Astrocyte (in vitro differentiated cells and primary cell): ENCODE measurements around the gene JUN. TPM values are rescaled to one million over a fixed set of nuclear protein-coding genes. Genes with fewer than 3 reads are reported as not detected.

Experiments used
- DNase-seq: peaks from one replicate; pipeline ENCODE4 v3.0.0-alpha.2; 2010; ENCODE audit warnings: low read depth
- FAIRE-seq: peaks from 2 replicates; lab custom pipeline; 2011; peaks lifted over from hg19 to GRCh38; lab: Jason Lieb, UNC
- H2AFZ ChIP-seq: 2 replicates; pipeline ENCODE4 v1.6.0; 2012; ENCODE audit warnings: low read depth, low read length, inconsistent platforms
- H3K27ac ChIP-seq: 2 replicates; pipeline ENCODE4 v1.5.1; 2011; ENCODE audit warnings: low read depth, low read length, inconsistent platforms
- H3K27me3 ChIP-seq: 2 replicates; pipeline ENCODE4 v1.6.0; 2011; ENCODE audit warnings: low read length, inconsistent platforms; ENCODE audit not compliant: insufficient read depth
- H3K36me3 ChIP-seq: 2 replicates; pipeline ENCODE4 v1.5.1; 2011; ENCODE audit warnings: low read length, inconsistent platforms; ENCODE audit not compliant: insufficient read depth
- H3K4me1 ChIP-seq: 2 replicates; pipeline ENCODE4 v1.5.1; 2011; ENCODE audit warnings: low read length, inconsistent platforms; ENCODE audit not compliant: insufficient read depth
- H3K4me2 ChIP-seq: 2 replicates; pipeline ENCODE4 v1.6.0; 2012; ENCODE audit warnings: low read length, inconsistent platforms
- H3K4me3 ChIP-seq: 2 replicates; pipeline ENCODE4 v1.5.1; 2011; ENCODE audit warnings: low read depth, mild to moderate bottlenecking, low read length, inconsistent platforms; ENCODE audit not compliant: insufficient read depth
- H3K79me2 ChIP-seq: 2 replicates; pipeline ENCODE4 v1.6.0; 2012; ENCODE audit warnings: mild to moderate bottlenecking, low read length, inconsistent platforms; ENCODE audit not compliant: insufficient read depth
- H3K9ac ChIP-seq: 2 replicates; pipeline ENCODE4 v1.6.0; 2012; ENCODE audit warnings: mild to moderate bottlenecking, low read length, inconsistent platforms
- H3K9me3 ChIP-seq: 2 replicates; pipeline ENCODE4 v1.5.1; 2012; ENCODE audit warnings: low read depth, mild to moderate bottlenecking, low read length, inconsistent platforms; ENCODE audit not compliant: insufficient read depth
- H4K20me1 ChIP-seq: 2 replicates; pipeline ENCODE4 v1.6.0; 2012; ENCODE audit warnings: low read length, inconsistent platforms; ENCODE audit not compliant: insufficient read depth
- H3K27ac Mint-ChIP-seq: one replicate; pipeline ENCODE4 v1.8.0; 2021; ENCODE audit warnings: mild to moderate bottlenecking, mixed read lengths; ENCODE audit not compliant: unreplicated experiment
- H3K27me3 Mint-ChIP-seq: one replicate; pipeline ENCODE4 v1.8.0; 2021; ENCODE audit warnings: low read depth, mixed read lengths; ENCODE audit not compliant: unreplicated experiment
- H3K36me3 Mint-ChIP-seq: one replicate; pipeline ENCODE4 v1.8.0; 2021; ENCODE audit warnings: low read depth, mixed read lengths; ENCODE audit not compliant: unreplicated experiment
- H3K4me1 Mint-ChIP-seq: one replicate; pipeline ENCODE4 v1.8.0; 2021; ENCODE audit warnings: low read depth, mixed read lengths; ENCODE audit not compliant: unreplicated experiment
- H3K4me3 Mint-ChIP-seq: one replicate; pipeline ENCODE4 v1.8.0; 2021; ENCODE audit warnings: mild to moderate bottlenecking, moderate library complexity, mixed read lengths; ENCODE audit not compliant: unreplicated experiment
- H3K9me3 Mint-ChIP-seq: one replicate; pipeline ENCODE4 v1.8.0; 2021; ENCODE audit warnings: mild to moderate bottlenecking, mixed read lengths; ENCODE audit not compliant: unreplicated experiment
- CTCF ChIP-seq: IDR thresholded peaks from 2 replicates; pipeline ENCODE4 v1.5.1; 2011; ENCODE audit warnings: low read depth, mild to moderate bottlenecking, inconsistent platforms, low read length, moderate library complexity; ENCODE audit not compliant: insufficient read depth
- EZH2 ChIP-seq: IDR thresholded peaks from 2 replicates; pipeline ENCODE4 v1.6.1; 2012; ENCODE audit warnings: mild to moderate bottlenecking, low read length, inconsistent platforms; ENCODE audit not compliant: insufficient read depth
- total RNA-seq: library from RNA; stranded (reverse); gene quantifications from 2 replicates; pipeline ENCODE4 v1.2.1, GENCODE V29; 2021

The JUN gene
- total RNA-seq, 1 donor from 2014 or later, result 101 TPM

GRCh38 chr1:58769809-58770320 is 14.0 kb downstream of the JUN start:
- Mint-ChIP-seq H3K27me3 (no peaks in the 10 kb centered on the region), H3K27ac (no peak overlapping the region), H3K4me3 (no peak overlapping the region), H3K4me1 (peaks cover 15% of the 10 kb centered on the region), H3K9me3 (no peaks in the 10 kb centered on the region), H3K36me3 (no peaks in the 10 kb centered on the region)
- Histone ChIP-seq H2AFZ (no peak overlapping the region), H3K4me2 (no peak overlapping the region), H3K4me3 (no peak overlapping the region), H3K9me3 (no peaks in the 10 kb centered on the region), H4K20me1 (no peaks in the 10 kb centered on the region), H3K27ac (no peak overlapping the region), H3K27me3 (no peaks in the 10 kb centered on the region), H3K79me2 (no peaks in the 10 kb centered on the region), H3K4me1 (peaks cover 21% of the 10 kb centered on the region), H3K9ac (no peak overlapping the region), H3K36me3 (no peaks in the 10 kb centered on the region)
- FAIRE-seq, result no peak
- TF ChIP-seq CTCF (no peak), EZH2 (no peak)
- no peak for DNase-seq

GRCh38 chr1:58768971-58769808 is 14.7 kb downstream of the JUN start:
- Mint-ChIP-seq H3K27me3 (no peaks in the 10 kb centered on the region), H3K27ac (peak overlapping the region; percentile 8), H3K4me3 (no peak overlapping the region), H3K36me3 (no peaks in the 10 kb centered on the region), H3K9me3 (no peaks in the 10 kb centered on the region), H3K4me1 (peaks cover 22% of the 10 kb centered on the region)
- Histone ChIP-seq H3K27ac (no peak overlapping the region), H3K4me2 (no peak overlapping the region), H3K9me3 (no peaks in the 10 kb centered on the region), H4K20me1 (no peaks in the 10 kb centered on the region), H3K36me3 (no peaks in the 10 kb centered on the region), H2AFZ (peak overlapping the region; percentile 15), H3K4me3 (no peak overlapping the region), H3K79me2 (no peaks in the 10 kb centered on the region), H3K4me1 (peaks cover 26% of the 10 kb centered on the region), H3K27me3 (no peaks in the 10 kb centered on the region), H3K9ac (no peak overlapping the region)
- no peak for FAIRE-seq
- DNase-seq, result no peak
- TF ChIP-seq EZH2 (no peak), CTCF (peak; percentile 73)
